SW480 (cell line): ENCODE data around the gene LYSET.
"Not testable (repeated sequence)": the region's sequence is repeated elsewhere in the genome, so short reads cannot be mapped to it uniquely, and the experiment has no call there.

Experiments
- DNase-seq: peaks from one replicate; pipeline ENCODE4 v3.0.0-alpha.2; 2016; ENCODE audit warnings: low spot score

LYSET gene

DNA sequence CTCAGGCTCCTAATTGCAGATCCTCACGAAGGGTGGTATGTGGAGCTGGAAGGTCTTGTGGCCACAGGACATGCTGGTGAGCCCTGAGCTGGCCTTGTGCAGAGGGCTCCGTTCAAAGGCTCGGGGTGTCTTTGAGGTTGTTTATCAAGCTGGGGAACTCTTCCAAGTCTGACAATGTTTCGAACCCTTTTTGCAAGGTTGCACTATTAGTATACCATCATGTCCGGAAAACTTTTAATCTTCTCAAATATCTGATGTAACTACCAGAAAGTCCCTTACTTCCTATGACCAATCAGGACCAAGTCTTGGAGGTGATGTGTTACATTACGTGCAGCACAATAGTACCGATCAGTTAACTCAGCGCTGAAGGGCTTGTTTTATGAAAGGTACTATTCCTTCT is 43.4 kb downstream of the LYSET start:
- DNase-seq, result no peak

DNA sequence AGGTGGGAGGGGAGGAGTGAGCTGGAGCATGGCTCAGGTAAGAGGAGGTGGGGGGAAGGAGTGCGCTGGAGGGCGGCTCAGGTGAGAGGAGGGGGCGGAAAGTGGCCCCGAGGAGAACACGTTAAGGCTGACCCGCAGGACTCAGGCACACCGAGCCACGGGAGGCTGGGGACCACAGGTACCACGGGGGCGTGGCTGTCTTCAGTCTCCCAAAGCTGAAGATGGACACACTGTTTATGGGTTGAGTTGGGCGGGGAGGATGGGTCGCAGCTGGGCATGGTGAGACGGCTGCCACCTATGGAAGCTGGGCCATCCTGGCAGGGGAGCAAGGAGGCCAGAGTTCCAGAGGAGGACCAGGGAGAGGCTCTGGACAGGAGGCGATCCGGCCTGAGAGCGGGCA is 45.4 kb downstream of the LYSET start:
- no peak for DNase-seq

- no peak for DNase-seq
Measured at GRCh38 chr14:93231129-93231979, 46.2 kb downstream of the LYSET start.

- no peak for DNase-seq
Measured at GRCh38 chr14:93232159-93232558, 47.0 kb downstream of the LYSET start.

- DNase-seq, result not testable (repeated sequence)
Measured at GRCh38 chr14:93233078-93233477, 48.0 kb downstream of the LYSET start.

DNA sequence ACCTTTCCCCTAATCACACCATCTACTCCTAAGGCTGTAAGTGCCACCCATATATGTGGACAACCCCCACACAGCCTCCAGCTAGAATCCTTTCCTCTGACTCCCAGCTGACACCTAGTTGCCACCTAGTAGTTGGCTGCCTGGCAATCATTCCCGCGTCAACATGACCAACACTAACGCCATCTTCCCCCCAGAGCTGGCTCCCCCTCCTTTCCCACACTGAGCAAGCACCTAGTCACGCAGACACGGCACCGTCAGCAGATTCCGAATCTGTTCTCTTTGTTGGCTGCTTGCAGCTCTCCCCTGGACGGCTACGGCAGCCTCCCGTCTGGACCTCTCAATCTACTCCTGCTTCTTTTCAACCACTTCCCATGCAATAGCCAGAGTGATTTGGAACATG is 49.7 kb downstream of the LYSET start:
- no peak for DNase-seq
